Lower leg skin (tissue), 3 donors: ENCODE measurements around the gene POTEJ.
"Not testable (repeated sequence)": the region's sequence is repeated elsewhere in the genome, so short reads cannot be mapped to it uniquely, and the experiment has no call there.

Experiments
- CTCF ChIP-seq, 3 donors: fragments of 450-650 bp; IDR thresholded peaks; one replicate each; pipeline ENCODE4 v1.5.1; 2016; ENCODE audit warnings: antibody characterized with exemption in 3 of 3, mild to moderate bottlenecking in 3 of 3, moderate library complexity in 2 of 3
- POLR2A ChIP-seq, 2 donors: fragments of 450-650 bp; IDR thresholded peaks; one replicate each; pipeline ENCODE4 v1.6.1; 2016 to 2017; ENCODE audit warnings: antibody characterized with exemption in 2 of 2, mild to moderate bottlenecking in 1 of 2, moderate library complexity in 1 of 2

GRCh38 chr2:130579121-130579520 lies 32.1 kb upstream of the POTEJ start:
- TF ChIP-seq CTCF, POLR2A (IDR thresholded peaks at IDR 0.05): not testable (repeated sequence)
